GM21528 (cell line): Measurements from ENCODE around the gene ANKRD55.

Experiments
- ATAC-seq: cut with Tn5 transposase; IDR thresholded peaks from one replicate; pipeline ENCODE4 v1.9.1; 2021; ENCODE audit warnings: mild to moderate bottlenecking, moderate library complexity; ENCODE audit not compliant: unreplicated experiment, low FRiP score

Gene ANKRD55

DNA sequence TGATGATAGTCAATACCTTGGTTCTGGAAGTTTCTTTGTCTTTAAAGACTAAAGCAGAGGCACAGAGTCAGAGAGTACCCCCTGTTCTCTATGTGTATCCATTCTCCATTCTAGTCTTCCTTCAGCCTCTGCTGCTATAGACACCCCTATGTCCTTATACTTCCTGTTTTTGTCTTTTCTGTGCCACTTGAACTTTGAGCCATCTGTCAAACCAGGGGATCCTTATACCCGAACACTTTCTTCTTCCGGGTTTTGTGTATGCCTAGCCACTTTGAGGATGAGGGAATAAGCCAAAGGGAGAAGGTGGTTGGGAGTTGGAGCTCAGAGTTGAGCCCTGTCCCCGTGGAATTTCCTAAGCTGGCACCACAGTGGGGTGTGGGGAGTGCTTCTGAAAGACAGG, 177.3 kb downstream of the ANKRD55 start:
- ATAC-seq: no peak

DNA sequence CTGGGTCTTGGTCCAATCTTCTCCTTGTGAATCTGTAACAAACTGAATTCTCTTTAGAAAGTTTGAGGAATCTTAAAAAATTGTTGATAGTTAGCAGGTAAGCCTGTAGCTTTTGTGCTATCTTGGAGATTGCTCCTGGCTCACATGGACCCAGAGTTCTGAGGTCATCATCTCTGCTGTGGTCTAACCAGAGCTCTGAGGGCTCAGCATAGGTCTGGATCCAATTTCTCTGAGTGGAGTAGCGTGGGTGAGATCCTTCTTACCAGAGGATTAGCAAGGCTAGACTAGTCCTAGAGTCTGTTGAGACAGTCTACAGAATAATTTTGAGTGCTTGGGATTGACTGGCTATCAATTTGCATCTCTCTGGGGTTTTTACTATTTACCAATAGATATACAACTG, 177.8 kb downstream of the ANKRD55 start:
- ATAC-seq: no peak

DNA sequence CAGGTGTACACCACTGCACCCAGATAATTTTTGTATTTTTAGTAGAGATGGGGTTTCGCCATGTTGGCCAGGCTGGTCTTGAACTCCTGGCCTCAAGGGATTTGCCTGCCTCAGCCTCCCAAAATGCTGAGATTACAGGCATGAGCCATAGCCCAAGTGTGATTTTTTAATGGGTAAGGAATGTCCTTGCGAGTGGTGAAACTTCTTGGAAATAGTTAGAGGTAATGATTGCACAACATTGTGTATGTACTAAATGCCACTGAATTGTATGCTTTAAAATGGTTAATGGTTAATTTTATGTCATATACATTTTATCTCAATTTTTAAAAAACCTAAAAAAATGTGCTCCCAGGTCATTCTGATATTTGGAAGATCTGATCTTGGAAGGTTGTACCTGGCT, 178.5 kb downstream of the ANKRD55 start:
- no peak for ATAC-seq

DNA sequence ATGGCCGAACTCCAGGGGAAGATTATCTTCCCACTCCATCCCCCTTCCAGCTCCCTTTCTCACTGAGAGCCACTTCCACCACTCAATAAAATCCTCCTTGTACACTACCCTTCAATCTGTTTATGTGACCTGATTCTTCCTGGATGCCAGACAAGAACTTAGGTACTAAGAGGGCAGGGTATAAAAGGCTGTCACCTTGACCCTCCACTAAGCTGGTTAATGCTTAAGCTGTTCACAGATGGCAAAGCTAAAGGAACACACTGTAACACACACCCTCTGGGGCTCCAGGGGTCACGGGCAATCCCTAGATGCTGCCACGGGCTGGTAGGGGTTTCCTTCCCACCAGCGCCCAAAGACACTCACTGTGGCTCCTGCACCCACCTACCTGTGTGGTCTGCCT, 179.8 kb downstream of the ANKRD55 start:
- no peak for ATAC-seq

DNA sequence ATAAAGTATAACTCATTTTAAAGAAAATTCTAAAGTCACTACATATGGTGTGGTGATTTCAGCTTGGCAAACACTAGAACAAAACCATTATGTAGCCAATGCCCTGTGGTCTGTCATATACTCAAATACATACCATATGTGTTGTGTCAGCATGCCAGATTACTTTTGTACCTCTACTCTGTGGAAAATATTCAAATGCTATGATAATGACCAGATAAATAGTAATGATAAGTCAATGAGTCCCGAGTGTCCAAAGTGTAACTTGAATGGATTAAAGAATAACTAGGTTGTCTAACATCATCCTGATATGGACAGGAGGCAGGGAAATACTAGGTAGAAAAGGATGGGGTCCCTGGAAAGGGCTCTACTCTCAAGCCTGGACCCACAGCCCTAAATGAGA, 180.4 kb downstream of the ANKRD55 start:
- ATAC-seq: no peak

DNA sequence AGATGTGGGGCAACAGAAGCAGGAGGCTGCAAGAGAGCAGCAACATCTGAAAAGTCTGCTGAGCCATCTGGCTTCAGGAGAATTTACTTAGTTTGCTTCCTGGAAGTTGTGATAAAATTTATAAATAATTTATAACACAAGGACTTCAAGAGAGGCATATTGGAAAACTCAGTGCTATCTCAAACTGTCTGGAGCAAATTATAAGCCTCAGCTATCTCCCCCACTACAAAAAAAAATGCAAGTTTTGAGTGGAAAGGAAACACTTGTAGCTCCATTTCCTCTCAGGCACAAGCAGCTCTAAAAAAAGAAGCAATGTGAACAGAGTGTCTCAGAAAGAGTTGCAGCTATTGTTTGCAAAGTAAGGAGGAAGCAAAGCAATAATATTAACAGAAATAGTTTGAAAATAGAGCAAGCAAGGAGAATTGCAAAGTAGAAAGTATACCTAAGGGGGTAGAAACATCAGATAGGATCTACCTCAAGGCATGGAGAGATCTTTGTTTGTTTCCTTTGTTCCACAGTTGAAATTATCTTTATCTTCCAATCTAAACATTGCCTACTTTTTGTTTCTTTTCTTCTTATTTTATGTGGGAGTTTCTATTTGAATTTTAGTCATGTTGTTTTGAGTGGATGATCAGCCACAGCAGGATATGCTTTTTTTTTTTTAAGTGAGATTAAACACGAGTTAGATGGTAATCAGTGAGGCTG, 182.4 kb downstream of the ANKRD55 start:
- ATAC-seq: no peak
